MM.1S (cell line): Measurements from ENCODE around the gene CHST13.

ENCODE experiments used
- DNase-seq: peaks from one replicate; pipeline ENCODE4 v3.0.0-alpha.2; 2015
- H2AFZ ChIP-seq: fragments of 300-600 bp; sonication (generic); 2 replicates; pipeline ENCODE4 v1.6.0; 2016; ENCODE audit warnings: antibody characterized with exemption, low read length
- H3F3A ChIP-seq: fragments of 300-600 bp; sonication (generic); 2 replicates; pipeline ENCODE4 v1.6.1; 2016; ENCODE audit warnings: mild to moderate bottlenecking, antibody characterized with exemption, low read length, moderate library complexity, mixed read lengths; ENCODE audit not compliant: insufficient read depth
- H3K27ac ChIP-seq: fragments of 300-600 bp; sonication (generic); 2 replicates; pipeline ENCODE4 v1.5.1; 2016; ENCODE audit warnings: mild to moderate bottlenecking, low read length
- H3K27me3 ChIP-seq: fragments of 300-600 bp; sonication (generic); replicated peaks from 2 replicates; pipeline ENCODE4 v1.6.0; 2016; ENCODE audit warnings: low read length; ENCODE audit not compliant: insufficient read depth
- H3K36me3 ChIP-seq: fragments of 300-600 bp; sonication (generic); replicated peaks from 2 replicates; pipeline ENCODE4 v1.6.1; 2016; ENCODE audit warnings: mild to moderate bottlenecking, low read length, mixed read lengths; ENCODE audit not compliant: insufficient read depth
- H3K4me1 ChIP-seq: fragments of 300-600 bp; sonication (generic); 2 replicates; pipeline ENCODE4 v1.6.1; 2016; ENCODE audit warnings: low read length, mixed read lengths
- H3K4me2 ChIP-seq: fragments of 300-600 bp; sonication (generic); 2 replicates; pipeline ENCODE4 v1.6.0; 2016; ENCODE audit warnings: low read depth, low read length
- H3K4me3 ChIP-seq: fragments of 300-600 bp; sonication (generic); 2 replicates; pipeline ENCODE4 v1.5.1; 2016; ENCODE audit warnings: low read length, mixed read lengths
- H3K79me2 ChIP-seq: fragments of 300-600 bp; sonication (generic); 2 replicates; pipeline ENCODE4 v1.6.1; 2016; ENCODE audit warnings: mixed run types, low read length, mixed read lengths
- H3K9ac ChIP-seq: fragments of 300-600 bp; sonication (generic); 2 replicates; pipeline ENCODE4 v1.6.1; 2016; ENCODE audit warnings: low read length, mixed read lengths
- H3K9me2 ChIP-seq: fragments of 300-600 bp; sonication (generic); replicated peaks from 2 replicates; pipeline ENCODE4 v1.6.1; 2016; ENCODE audit warnings: mild to moderate bottlenecking, low read length, mixed read lengths; ENCODE audit not compliant: insufficient read depth
- H3K9me3 ChIP-seq: fragments of 300-600 bp; sonication (generic); replicated peaks from 2 replicates; pipeline ENCODE4 v1.6.1; 2016; ENCODE audit warnings: mild to moderate bottlenecking, low read length, mixed read lengths; ENCODE audit not compliant: insufficient read depth
- H4K20me1 ChIP-seq: fragments of 300-600 bp; sonication (generic); 2 replicates; pipeline ENCODE4 v1.6.1; 2016; ENCODE audit warnings: mild to moderate bottlenecking, low read length, moderate library complexity, mixed read lengths; ENCODE audit not compliant: insufficient read depth
- CTCF ChIP-seq: fragments of 300-600 bp; sonication (generic); IDR thresholded peaks from 2 replicates; pipeline ENCODE4 v1.5.1; 2016; ENCODE audit warnings: antibody characterized with exemption, low read length, mixed read lengths
- EZH2 ChIP-seq: fragments of 300-600 bp; sonication (generic); optimal IDR thresholded peaks from 2 replicates; pipeline ENCODE3; 2017; ENCODE audit warnings: low read depth, mild to moderate bottlenecking, antibody characterized with exemption, low read length, mixed read lengths
- EZH2phosphoT487 ChIP-seq: fragments of 300-600 bp; sonication (generic); IDR thresholded peaks from 2 replicates; pipeline ENCODE4 v1.6.1; 2018; ENCODE audit warnings: antibody characterized with exemption, low read length

The CHST13 gene

GRCh38 chr3:126525091-126525852 lies 1.3 kb downstream of the CHST13 start:
- Histone ChIP-seq H3K27me3 (peaks cover 26% of the 10 kb centered on the region), H3K4me2 (no peak overlapping the region), H2AFZ (no peak overlapping the region), H3K9me3 (no peaks in the 10 kb centered on the region), H3K27ac (no peak overlapping the region), H3K9me2 (no peaks in the 10 kb centered on the region), H4K20me1 (no peaks in the 10 kb centered on the region), H3F3A (no peaks in the 10 kb centered on the region), H3K79me2 (no peaks in the 10 kb centered on the region), H3K4me3 (no peak overlapping the region), H3K4me1 (no peaks in the 10 kb centered on the region), H3K9ac (no peak overlapping the region), H3K36me3 (no peaks in the 10 kb centered on the region)
- TF ChIP-seq EZH2 = no peak
- no peak for TF ChIP-seq CTCF
- no peak for TF ChIP-seq EZH2phosphoT487
- DNase-seq = no peak

DNA sequence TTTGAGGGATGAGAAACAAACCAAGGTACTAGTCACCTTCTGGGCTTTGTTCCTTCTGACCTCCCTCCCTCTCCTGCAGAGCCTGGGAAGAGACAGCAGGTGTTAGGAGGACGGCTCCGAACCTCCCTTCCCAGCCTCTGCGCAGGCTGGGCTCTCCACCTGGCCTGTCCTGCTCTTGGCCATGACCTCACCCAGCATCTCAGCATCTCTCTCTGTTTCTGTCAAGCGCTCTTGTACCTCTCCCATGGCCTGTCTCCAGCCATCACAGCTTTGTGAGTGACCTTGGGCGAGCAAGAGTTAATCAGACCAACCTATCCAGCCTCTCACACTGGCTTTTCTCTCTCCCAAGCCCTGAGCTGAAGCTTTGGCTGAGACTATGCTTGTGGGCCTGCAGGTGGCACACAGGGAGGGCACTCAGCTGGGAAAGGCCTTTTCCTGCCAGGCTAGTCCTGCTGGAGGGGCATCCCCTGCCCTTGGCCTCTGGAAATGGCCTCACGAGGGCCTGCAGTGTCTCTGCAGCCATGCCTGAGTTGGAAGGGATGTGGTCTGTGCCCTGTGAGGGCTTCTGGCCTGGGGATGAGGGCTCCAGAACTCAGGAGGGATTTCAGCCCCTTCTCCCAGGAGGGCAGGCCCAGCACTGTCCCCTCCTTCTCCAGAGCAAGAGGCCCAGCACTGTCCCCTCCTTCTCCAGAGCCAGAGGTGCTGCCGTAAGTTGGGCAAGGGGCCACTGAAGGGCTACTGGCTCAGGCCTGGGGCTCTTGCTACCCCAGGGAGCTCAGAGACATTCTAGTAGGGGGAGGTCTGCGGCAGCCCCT lies 2.1 kb downstream of the CHST13 start:
- H2AFZ ChIP-seq = no peak overlapping the region
- H3K4me3 ChIP-seq = no peak overlapping the region
- H3F3A ChIP-seq = no peaks in the 10 kb centered on the region
- no peaks in the 10 kb centered on the region for H3K4me1 ChIP-seq
- no peak for DNase-seq
- H3K27ac ChIP-seq = no peak overlapping the region
- H3K9ac ChIP-seq = no peak overlapping the region
- H3K27me3 ChIP-seq = peaks cover 24% of the 10 kb centered on the region
- no peaks in the 10 kb centered on the region for H3K36me3 ChIP-seq
- no peaks in the 10 kb centered on the region for H4K20me1 ChIP-seq
- H3K4me2 ChIP-seq = no peak overlapping the region
- no peaks in the 10 kb centered on the region for H3K79me2 ChIP-seq
- no peak for TF ChIP-seq CTCF
- TF ChIP-seq EZH2phosphoT487 = no peak
- H3K9me3 ChIP-seq = no peaks in the 10 kb centered on the region
- no peaks in the 10 kb centered on the region for H3K9me2 ChIP-seq

DNA sequence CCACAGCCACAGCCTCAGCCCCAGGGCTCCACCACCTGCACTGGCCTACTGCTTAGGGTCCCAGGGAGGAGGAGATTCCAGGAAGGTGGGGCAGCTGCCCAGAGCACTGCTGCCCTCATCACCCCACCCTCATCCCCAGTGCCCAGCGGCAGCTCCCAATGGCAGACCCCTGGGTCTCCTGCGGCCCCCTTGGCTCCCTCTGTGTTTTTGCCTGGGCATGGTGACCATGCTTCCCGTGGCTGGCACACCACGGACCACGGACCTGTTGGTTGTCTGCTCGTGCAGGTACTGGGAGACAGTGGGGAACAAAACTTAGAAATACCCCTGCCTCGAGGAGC lies 2.7 kb downstream of the CHST13 start:
- TF ChIP-seq CTCF (no peak), EZH2 (no peak)
- no peak overlapping the region for H2AFZ ChIP-seq
- no peaks in the 10 kb centered on the region for H3F3A ChIP-seq
- H3K9me2 ChIP-seq = no peaks in the 10 kb centered on the region
- H3K27ac ChIP-seq = no peak overlapping the region
- no peaks in the 10 kb centered on the region for H3K36me3 ChIP-seq
- H4K20me1 ChIP-seq = no peaks in the 10 kb centered on the region
- no peak overlapping the region for H3K9ac ChIP-seq
- H3K27me3 ChIP-seq = peaks cover 24% of the 10 kb centered on the region
- no peaks in the 10 kb centered on the region for H3K4me1 ChIP-seq
- H3K4me2 ChIP-seq = no peak overlapping the region
- no peak for DNase-seq
- no peaks in the 10 kb centered on the region for H3K9me3 ChIP-seq
- no peaks in the 10 kb centered on the region for H3K79me2 ChIP-seq
- H3K4me3 ChIP-seq = no peak overlapping the region
